IgD-negative memory B cell (primary cell): ENCODE results near the gene PLXNB3. TPM values are rescaled to one million over a fixed set of nuclear protein-coding genes. Genes with fewer than 3 reads are reported as not detected.

ENCODE experiments used
- H3K27ac Mint-ChIP-seq, 3 donors: one replicate each; pipeline ENCODE4 v1.8.0; 2020 to 2022; ENCODE audit warnings: mild to moderate bottlenecking in 3 of 3, mixed read lengths in 3 of 3, moderate library complexity in 1 of 3
- H3K27me3 Mint-ChIP-seq: one replicate; pipeline ENCODE4 v1.8.0; 2021; ENCODE audit warnings: mixed read lengths
- H3K36me3 Mint-ChIP-seq: one replicate; pipeline ENCODE4 v1.8.0; 2020; ENCODE audit warnings: mild to moderate bottlenecking, mixed read lengths
- H3K4me1 Mint-ChIP-seq, 3 donors: one replicate each; pipeline ENCODE4 v1.8.0; 2020 to 2022; ENCODE audit warnings: mixed read lengths in 3 of 3, mild to moderate bottlenecking in 1 of 3
- H3K4me3 Mint-ChIP-seq, 4 donors: one replicate each; pipeline ENCODE4 v1.8.0; 2020 to 2022; ENCODE audit warnings: mild to moderate bottlenecking in 4 of 4, mixed read lengths in 4 of 4, moderate library complexity in 3 of 4
- H3K9me3 Mint-ChIP-seq, 3 donors: one replicate each; pipeline ENCODE4 v1.8.0; 2020 to 2021; ENCODE audit warnings: mixed read lengths in 3 of 3, mild to moderate bottlenecking in 1 of 3
- polyA plus RNA-seq: library from polyadenylated mRNA; unstranded; fragments of 300-500 nt; fragmentation: Illumina TruSeq; gene quantifications from one replicate; pipeline ENCODE4 v1.2.3, GENCODE V29; 2021

Gene PLXNB3
- polyA plus RNA-seq, 1 donor from 2014 or later = not detected

DNA sequence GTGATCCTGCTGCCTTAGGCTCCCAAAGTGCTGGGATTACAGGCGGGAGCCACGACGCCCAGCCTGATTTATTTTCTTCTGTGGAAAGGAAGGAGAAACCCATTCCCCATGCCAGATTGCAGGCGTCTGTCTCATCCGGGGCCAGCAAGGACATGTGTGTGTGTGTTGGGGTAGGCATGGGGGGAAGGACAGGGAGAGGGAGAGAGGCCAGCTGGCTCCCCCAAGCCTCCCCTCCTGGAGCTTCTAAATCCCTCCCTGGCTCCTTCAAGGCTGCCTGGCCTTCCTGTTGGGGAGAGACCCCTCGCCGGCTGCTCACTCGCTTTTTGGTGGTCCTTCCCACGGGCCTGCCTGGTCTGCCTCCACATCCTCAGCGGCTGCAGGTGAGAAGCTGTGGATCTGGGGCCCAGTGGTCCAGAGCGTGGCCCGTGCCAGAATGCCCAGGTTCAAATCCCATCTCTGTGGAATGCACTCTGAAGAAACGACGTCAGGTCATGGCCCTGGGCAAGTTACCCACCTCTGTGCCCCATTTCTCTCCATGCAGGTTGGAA lies 1.3 kb upstream of the PLXNB3 start:
- Mint-ChIP-seq H3K9me3 (no peaks in the 10 kb centered on the region), H3K36me3 (no peaks in the 10 kb centered on the region), H3K4me3 (no peak overlapping the region), H3K27me3 (peaks cover 2% of the 10 kb centered on the region), H3K4me1 (peaks cover 5 to 7% (median 6%) of the 10 kb centered on the region in 3 donors), H3K27ac (no peak overlapping the region)

DNA sequence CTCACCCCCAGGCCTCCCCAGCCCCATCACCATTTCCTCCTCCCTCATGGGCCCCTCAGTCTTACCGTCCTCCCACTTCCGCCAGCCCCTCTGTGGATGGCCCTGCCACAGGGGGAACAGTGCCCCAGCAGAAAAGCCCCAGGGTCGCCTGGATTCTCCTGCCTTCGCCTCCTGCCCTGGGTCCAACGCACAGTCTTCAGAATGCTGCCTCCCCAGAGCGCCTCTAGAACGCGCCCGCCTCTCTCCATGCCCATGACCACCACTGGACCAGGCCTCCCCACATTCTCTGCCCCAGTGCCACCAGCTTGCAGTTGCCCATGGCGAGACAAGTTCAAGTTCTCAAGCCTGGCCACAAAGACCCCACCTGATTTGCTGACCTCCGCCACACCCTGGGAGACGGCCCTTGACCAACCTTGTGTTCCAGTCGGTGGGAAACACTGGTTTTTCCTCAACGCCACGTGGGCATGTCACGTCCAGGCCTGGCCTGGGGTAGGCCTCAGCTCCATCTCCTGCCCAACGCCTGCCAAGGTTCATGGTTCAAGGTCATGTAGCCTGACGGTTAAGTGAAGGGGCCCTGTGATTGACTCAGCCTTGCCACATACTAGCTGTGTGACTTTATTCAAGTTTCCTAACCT lies 634 bp upstream of the PLXNB3 start:
- peaks cover 5 to 7% (median 5%) of the 10 kb centered on the region in 3 donors for H3K4me1 Mint-ChIP-seq

DNA sequence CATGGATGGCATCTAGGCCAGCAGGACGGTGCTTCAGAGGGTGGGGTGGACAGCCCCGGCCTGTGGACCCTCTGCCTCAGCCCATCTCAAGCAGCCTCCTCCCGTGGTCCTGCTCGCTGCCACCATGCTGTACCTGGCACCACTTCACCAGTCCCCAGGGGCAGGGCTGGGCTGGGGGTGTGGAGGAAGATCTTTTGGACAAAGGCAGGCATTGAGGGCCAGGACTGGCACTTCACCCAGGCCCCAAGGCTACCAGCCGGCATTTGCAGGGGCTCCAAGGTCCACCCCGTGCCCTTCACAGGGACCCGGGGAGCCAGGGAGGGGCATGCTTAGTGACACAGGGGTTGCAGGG lies 713 bp downstream of the PLXNB3 start:
- no peak overlapping the region for H3K4me3 Mint-ChIP-seq
- no peaks in the 10 kb centered on the region for H3K36me3 Mint-ChIP-seq
- no peaks in the 10 kb centered on the region for H3K9me3 Mint-ChIP-seq
- H3K27ac Mint-ChIP-seq = no peak overlapping the region
- peaks cover 2% of the 10 kb centered on the region for H3K27me3 Mint-ChIP-seq
- peaks cover 0 to 4% (median 2%) of the 10 kb centered on the region in 3 donors for H3K4me1 Mint-ChIP-seq

More for the DNA sequence above, 634 bp upstream of the PLXNB3 start:
- H3K9me3 Mint-ChIP-seq = no peaks in the 10 kb centered on the region
- H3K27ac Mint-ChIP-seq = no peak overlapping the region
- peaks cover 2% of the 10 kb centered on the region for H3K27me3 Mint-ChIP-seq
- H3K36me3 Mint-ChIP-seq = no peaks in the 10 kb centered on the region
- peak overlapping the region in 1 of 4 donors; percentile 41 for H3K4me3 Mint-ChIP-seq

DNA sequence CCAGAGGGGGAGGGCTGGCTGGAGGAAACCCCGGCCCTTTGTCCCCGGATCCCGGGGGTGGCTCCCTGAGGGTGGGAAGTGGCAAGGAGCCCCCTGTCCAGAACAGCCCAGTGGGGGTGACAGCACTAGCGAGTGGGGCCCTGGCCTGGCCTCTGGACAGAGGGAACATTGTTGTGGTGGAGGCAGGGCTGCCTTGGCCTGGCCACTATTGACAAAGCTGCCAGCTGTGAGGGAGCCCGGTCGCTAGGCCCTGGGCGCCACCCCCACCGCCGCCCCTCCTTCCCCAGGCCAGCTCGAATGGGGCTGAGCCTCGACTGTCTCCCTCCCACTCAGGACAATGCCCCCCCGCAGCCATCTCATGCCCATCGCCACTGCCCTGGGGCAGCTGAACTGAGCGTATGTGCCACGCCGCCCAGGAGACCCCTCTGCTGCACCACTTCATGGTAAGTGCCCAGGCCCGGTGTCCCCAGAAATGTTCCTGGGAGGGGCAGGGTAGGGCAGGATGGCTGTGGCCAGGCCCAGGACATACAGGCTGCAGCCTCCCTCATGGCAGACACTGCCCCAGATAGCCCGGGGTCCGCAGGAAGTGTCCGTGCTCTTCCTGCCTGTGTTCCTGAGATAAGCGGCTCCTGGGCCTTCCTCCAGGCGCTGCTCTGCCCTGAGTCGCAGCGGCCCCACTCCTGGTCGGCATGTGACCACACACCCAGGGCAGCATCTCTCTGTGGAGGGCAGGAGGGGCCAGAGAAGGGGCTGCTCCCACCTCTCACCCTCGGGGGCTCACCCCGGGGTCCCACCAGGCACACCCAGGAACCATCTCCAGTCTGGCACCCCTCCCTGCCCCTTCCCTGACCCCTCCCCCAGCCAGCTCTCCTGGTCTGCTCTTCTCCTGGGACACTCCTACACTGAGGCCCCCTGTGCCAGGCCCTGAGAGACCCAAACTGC lies 1.4 kb downstream of the PLXNB3 start:
- no peaks in the 10 kb centered on the region for H3K36me3 Mint-ChIP-seq

DNA sequence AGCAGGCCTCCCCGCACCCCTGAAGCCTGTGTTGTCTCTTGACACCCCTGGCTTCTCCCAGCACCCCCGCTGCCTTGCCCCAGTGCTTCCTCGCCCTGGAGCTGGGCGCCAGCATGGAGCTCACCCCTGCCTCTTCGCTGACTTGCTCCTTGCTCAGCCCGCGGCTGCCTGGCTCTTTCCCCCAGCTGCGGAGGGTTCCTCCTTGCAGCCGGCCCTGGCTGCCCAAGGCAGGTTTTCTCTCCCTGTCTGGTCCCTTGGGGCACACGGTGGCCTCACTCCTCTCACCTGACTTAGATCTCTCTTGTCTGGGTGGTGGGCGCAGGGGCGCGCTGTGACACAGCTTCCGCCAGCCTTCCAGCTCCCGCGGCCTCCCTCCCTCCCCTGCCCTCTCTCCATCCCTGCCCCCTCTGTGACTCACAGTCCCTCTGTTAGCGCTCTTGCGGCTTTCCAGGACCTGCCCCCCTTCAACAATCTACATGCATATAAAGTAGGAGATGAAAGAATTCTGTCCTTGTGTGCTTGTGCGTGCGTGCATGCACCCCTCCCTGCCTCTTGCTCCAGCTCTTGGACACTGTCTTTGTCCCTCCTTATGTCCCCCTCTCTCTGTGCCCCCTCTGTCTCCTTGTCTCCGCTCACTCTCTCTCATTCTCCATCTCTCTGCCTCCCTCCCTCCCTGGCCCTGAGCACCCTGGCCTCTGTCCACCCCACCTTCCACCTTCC lies 2.2 kb downstream of the PLXNB3 start:
- no peak overlapping the region for H3K4me3 Mint-ChIP-seq
- H3K27ac Mint-ChIP-seq = no peak overlapping the region
- H3K9me3 Mint-ChIP-seq = no peaks in the 10 kb centered on the region

More for the DNA sequence above, 1.4 kb downstream of the PLXNB3 start:
- Mint-ChIP-seq H3K9me3 (no peaks in the 10 kb centered on the region), H3K27ac (no peak overlapping the region), H3K4me1 (peaks cover 0 to 4% (median 2%) of the 10 kb centered on the region in 3 donors), H3K27me3 (peaks cover 3% of the 10 kb centered on the region), H3K4me3 (no peak overlapping the region)

DNA sequence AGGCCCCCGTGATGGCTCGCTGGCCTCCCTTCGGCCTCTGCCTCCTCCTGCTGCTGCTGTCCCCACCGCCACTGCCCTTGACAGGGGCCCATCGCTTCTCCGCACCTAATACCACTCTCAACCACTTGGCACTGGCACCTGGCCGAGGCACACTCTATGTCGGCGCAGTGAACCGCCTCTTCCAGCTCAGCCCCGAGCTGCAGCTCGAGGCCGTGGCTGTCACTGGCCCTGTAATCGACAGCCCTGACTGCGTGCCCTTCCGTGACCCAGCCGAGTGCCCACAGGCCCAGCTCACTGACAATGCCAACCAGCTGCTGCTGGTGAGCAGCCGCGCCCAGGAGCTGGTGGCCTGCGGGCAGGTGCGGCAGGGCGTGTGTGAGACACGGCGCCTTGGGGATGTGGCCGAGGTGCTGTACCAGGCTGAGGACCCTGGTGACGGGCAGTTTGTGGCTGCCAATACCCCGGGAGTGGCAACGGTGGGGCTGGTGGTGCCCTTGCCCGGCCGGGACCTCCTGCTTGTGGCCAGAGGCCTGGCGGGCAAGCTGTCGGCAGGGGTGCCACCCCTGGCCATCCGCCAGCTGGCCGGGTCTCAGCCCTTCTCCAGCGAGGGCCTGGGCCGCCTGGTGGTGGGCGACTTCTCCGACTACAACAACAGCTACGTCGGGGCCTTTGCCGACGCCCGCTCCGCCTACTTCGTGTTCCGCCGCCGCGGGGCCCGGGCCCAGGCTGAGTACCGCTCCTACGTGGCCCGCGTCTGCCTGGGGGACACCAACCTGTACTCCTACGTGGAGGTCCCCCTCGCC lies 3.0 kb downstream of the PLXNB3 start:
- H3K27ac Mint-ChIP-seq = no peak overlapping the region
- peaks cover 3% of the 10 kb centered on the region for H3K27me3 Mint-ChIP-seq
- no peaks in the 10 kb centered on the region for H3K9me3 Mint-ChIP-seq
- H3K4me3 Mint-ChIP-seq = no peak overlapping the region
- no peaks in the 10 kb centered on the region for H3K36me3 Mint-ChIP-seq
- H3K4me1 Mint-ChIP-seq = peaks cover 0 to 4% (median 2%) of the 10 kb centered on the region in 3 donors

More for the DNA sequence above, 2.2 kb downstream of the PLXNB3 start:
- peaks cover 0 to 4% (median 2%) of the 10 kb centered on the region in 3 donors for H3K4me1 Mint-ChIP-seq
- H3K36me3 Mint-ChIP-seq = no peaks in the 10 kb centered on the region
- H3K27me3 Mint-ChIP-seq = peaks cover 3% of the 10 kb centered on the region

DNA sequence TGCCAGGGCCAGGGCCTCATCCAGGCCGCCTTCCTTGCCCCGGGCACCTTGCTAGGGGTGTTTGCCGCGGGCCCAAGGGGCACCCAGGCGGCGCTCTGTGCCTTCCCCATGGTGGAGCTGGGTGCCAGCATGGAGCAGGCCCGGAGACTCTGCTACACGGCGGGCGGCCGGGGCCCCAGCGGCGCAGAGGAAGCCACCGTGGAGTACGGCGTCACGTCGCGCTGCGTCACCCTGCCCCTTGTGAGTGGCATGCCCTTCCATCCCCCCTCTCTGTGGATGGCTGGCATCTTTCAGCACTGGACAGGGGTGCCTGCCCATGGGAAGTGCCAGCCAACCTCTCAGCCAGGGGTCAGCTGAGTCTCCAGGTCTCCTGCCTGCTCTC lies 3.6 kb downstream of the PLXNB3 start:
- Mint-ChIP-seq H3K4me1 (peaks cover 0 to 4% (median 2%) of the 10 kb centered on the region in 3 donors), H3K9me3 (no peaks in the 10 kb centered on the region), H3K4me3 (no peak overlapping the region), H3K36me3 (no peaks in the 10 kb centered on the region), H3K27ac (no peak overlapping the region), H3K27me3 (peaks cover 3% of the 10 kb centered on the region)

DNA sequence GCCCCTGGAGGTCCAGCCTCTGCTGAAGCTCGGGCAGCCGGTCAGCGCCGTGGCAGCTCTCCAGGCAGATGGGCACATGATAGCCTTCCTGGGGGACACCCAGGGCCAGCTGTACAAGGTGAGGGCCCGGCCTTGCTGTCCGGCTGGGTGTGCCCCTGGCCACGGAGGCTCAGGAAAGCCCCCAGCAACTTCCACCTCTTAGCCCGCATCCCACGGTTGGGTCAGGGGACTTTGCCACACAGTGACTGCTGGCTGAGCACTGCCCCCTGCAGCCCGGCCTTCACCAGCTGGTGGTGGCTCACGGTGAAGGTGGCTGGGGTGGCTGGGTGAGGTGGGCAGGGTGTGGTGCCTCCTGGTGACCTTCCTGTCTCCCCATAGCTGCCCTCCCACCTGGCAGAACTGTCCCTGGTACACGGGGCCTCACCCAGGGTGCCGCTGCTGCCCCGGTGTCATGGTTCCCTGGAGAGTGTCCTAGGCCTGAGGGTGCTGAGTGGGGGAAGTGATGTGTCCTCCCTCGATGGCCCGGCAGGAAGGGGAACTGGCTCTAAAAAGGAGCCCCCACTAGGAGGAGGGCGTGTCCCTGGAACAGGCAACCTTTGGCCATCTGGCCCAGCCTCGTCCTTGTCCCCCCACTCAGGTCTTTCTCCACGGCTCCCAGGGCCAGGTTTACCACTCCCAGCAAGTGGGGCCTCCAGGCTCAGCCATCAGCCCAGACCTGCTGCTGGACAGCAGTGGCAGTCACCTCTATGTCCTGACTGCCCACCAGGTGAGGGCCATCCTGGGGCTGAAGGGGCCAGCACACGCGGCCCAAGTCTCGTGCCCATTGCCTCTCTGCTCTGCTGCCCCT lies 4.5 kb downstream of the PLXNB3 start:
- H3K9me3 Mint-ChIP-seq = no peaks in the 10 kb centered on the region
- H3K36me3 Mint-ChIP-seq = no peaks in the 10 kb centered on the region
- peak overlapping the region in 1 of 4 donors; percentile 60 for H3K4me3 Mint-ChIP-seq
- H3K4me1 Mint-ChIP-seq = peaks cover 0 to 4% (median 2%) of the 10 kb centered on the region in 3 donors
- peaks cover 1% of the 10 kb centered on the region for H3K27me3 Mint-ChIP-seq
- H3K27ac Mint-ChIP-seq = no peak overlapping the region

DNA sequence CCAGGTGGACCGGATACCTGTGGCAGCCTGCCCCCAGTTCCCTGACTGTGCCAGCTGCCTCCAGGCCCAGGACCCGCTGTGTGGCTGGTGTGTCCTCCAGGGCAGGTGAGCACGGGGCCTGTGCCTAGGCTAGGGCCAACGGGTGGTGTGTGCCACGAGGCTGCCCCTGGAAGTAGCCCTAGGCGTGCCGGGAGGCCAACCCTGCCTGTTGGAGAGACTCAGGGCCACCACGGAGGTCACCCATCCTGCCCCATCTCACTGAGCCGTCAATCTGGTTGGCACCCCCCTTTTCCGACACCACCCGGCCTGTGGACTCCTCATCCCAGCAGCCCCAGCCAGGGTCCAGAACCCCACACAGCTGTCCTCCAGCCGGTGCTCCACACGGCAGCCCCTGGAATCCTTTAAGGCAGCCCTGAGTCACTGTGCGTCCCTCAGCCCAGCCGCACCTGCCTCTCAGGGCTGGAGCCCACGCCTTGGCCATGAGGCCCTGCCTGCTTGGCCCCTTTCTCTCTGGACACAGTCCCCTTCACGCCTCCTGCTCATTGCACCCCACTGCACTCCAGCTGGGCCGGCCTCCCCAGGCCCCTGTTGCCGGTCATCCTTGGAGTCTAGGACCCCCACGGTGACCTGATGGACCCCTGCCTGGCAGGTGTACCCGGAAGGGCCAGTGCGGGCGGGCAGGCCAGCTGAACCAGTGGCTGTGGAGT lies 5.3 kb downstream of the PLXNB3 start:
- no peak overlapping the region for H3K4me3 Mint-ChIP-seq
- H3K4me1 Mint-ChIP-seq = peaks cover 0 to 2% (median 0%) of the 10 kb centered on the region in 3 donors
- no peak overlapping the region for H3K27ac Mint-ChIP-seq
- H3K9me3 Mint-ChIP-seq = no peaks in the 10 kb centered on the region
- peaks cover 1% of the 10 kb centered on the region for H3K27me3 Mint-ChIP-seq
- H3K36me3 Mint-ChIP-seq = no peaks in the 10 kb centered on the region

DNA sequence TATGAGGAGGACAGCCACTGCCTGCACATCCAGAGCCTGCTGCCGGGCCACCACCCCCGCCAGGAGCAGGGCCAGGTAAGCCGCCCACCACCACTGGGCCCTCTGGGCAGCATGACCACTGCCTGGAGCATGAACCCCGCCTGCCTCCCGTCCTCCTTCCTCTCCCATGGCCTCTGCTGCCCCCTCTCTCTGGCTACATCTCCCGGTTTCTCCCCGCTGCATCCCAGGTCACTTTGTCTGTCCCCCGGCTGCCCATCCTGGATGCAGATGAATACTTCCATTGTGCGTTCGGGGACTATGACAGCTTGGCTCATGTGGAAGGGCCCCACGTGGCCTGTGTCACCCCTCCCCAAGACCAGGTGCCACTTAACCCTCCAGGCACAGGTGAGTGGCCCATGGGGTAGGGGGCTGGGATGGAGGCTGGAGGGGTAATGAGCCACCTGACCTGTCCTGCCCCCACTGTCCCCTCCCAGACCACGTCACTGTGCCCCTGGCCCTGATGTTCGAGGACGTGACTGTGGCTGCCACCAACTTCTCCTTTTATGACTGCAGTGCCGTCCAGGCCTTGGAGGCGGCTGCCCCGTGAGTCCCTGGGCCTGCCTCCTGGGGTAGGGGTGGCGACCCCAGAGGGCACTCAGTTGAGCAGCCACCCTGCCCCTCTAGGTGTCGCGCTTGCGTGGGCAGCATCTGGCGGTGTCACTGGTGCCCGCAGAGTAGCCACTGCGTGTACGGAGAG lies 6.0 kb downstream of the PLXNB3 start:
- no peaks in the 10 kb centered on the region for H3K36me3 Mint-ChIP-seq
- no peak overlapping the region for H3K27ac Mint-ChIP-seq
- H3K4me3 Mint-ChIP-seq = peak overlapping the region in 1 of 4 donors; percentile 57
- no peaks in the 10 kb centered on the region for H3K9me3 Mint-ChIP-seq
- peaks cover 0 to 2% (median 0%) of the 10 kb centered on the region in 3 donors for H3K4me1 Mint-ChIP-seq
- peaks cover 1% of the 10 kb centered on the region for H3K27me3 Mint-ChIP-seq

DNA sequence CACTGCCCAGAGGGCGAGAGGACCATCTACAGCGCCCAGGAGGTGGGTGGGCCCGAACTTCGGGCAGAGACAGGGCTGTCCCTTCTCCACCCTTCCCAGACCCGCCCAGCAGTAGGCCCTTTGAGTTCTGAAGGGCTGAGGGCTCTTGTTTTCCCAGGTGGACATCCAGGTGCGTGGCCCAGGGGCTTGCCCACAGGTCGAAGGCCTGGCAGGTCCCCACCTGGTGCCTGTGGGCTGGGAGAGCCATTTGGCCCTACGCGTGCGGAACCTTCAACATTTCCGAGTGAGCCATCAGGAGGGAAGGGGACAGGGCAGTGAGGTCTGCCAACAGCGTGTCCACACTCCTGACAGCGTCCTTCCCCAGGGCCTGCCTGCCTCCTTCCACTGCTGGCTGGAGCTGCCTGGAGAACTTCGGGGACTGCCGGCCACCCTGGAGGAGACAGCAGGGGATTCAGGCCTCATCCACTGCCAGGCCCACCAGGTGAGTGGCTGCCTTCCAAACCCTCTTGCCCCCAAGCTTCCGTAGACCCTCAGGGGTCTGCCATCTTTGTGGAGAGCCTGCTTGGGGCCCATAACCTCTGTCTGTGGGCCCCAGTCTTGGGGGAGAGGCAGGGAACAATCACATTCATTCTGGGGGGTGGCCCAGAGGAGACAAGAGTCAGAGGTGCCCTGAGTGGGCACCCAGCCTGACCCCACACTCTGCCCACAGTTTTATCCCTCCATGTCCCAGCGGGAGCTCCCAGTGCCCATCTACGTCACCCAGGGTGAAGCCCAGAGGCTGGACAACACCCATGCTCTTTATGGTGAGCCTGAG lies 6.8 kb downstream of the PLXNB3 start:
- Mint-ChIP-seq H3K27ac (no peak overlapping the region), H3K9me3 (no peaks in the 10 kb centered on the region), H3K4me3 (no peak overlapping the region), H3K36me3 (no peaks in the 10 kb centered on the region), H3K27me3 (peaks cover 1% of the 10 kb centered on the region), H3K4me1 (peaks cover 0 to 2% (median 0%) of the 10 kb centered on the region in 3 donors)
